ENCODE results near the gene CALU. TPM values are rescaled to one million over a fixed set of nuclear protein-coding genes. Genes with fewer than 3 reads are reported as not detected.

CALU gene
- total RNA-seq, 2 donors from 2014 or later: 36.3 to 45.8 TPM

DNA sequence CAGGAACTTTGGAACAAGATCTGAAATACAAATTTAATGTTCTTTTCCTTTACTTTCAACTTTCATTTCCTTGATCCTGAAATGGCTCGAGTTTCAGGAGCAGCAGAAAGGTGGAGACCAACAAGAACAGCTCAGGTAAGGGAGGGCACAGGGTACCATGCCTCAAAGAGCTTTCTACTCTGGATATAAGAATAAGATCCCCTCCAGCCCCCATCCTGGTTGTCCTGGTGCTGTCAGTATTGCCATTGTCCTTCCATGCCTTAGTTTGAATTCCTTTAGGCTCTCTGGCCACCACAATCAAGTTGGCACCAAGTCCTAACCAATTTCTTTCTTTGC is 12.5 kb upstream of the CALU start:
- H3K4me3 ChIP-seq: no peak overlapping the region
- H3K27ac ChIP-seq: no peak overlapping the region
- no peaks in the 10 kb centered on the region for H3K36me3 ChIP-seq (replicated peaks in 1 of 2; ENCODE audit: insufficient read depth in 1 of 2, low read depth in 2 of 2)
- no peak for DNase-seq
- no peaks in the 10 kb centered on the region for H3K27me3 ChIP-seq
- no peaks in the 10 kb centered on the region for H3K4me1 ChIP-seq
- no peaks in the 10 kb centered on the region for H3K9me3 ChIP-seq
- 28 to 38% methylated on average over 1 of the region's 1 CpG for WGBS, 2 donors
- intact Hi-C loops (cut with DNase I): no loop called here
- TF ChIP-seq POLR2A (IDR thresholded peaks at IDR 0.05): no peak
- no peak for ATAC-seq

DNA sequence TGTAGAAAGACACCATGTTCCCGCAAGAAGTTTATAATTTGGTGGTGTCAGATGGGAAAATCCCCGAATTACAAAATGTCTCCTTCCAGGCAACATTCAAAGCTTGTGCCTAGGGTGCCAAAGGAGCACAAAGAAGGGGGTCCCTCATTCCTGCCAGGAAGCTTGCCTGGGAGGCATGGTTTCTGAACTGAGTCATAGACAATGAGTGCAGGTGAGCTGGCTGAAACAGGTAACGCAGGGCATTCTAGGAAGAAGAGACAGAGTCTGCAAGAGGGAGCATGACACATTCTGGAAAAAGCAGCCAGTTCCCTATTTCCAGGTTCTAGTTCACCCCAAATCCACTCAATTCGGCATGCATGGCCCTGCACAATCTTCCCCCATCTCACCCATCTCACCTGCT is 11.9 kb upstream of the CALU start:
- intact Hi-C loops (cut with DNase I): no loop called here
- Histone ChIP-seq H3K4me1 (no peaks in the 10 kb centered on the region), H3K9me3 (no peaks in the 10 kb centered on the region), H3K36me3 (replicated peaks in 1 of 2; ENCODE audit: insufficient read depth in 1 of 2, low read depth in 2 of 2) (no peaks in the 10 kb centered on the region), H3K4me3 (no peak overlapping the region), H3K27ac (no peak overlapping the region), H3K27me3 (no peaks in the 10 kb centered on the region)
- ATAC-seq: no peak
- TF ChIP-seq, protein P1, sequence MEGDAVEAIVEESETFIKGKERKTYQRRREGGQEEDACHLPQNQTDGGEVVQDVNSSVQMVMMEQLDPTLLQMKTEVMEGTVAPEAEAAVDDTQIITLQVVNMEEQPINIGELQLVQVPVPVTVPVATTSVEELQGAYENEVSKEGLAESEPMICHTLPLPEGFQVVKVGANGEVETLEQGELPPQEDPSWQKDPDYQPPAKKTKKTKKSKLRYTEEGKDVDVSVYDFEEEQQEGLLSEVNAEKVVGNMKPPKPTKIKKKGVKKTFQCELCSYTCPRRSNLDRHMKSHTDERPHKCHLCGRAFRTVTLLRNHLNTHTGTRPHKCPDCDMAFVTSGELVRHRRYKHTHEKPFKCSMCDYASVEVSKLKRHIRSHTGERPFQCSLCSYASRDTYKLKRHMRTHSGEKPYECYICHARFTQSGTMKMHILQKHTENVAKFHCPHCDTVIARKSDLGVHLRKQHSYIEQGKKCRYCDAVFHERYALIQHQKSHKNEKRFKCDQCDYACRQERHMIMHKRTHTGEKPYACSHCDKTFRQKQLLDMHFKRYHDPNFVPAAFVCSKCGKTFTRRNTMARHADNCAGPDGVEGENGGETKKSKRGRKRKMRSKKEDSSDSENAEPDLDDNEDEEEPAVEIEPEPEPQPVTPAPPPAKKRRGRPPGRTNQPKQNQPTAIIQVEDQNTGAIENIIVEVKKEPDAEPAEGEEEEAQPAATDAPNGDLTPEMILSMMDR (IDR thresholded peaks at IDR 0.05): no peak
- no peak for TF ChIP-seq POLR2A (IDR thresholded peaks at IDR 0.05)
- 86 to 87% methylated on average over 4 of the region's 4 CpGs for WGBS, 2 donors
- no peak for DNase-seq

DNA sequence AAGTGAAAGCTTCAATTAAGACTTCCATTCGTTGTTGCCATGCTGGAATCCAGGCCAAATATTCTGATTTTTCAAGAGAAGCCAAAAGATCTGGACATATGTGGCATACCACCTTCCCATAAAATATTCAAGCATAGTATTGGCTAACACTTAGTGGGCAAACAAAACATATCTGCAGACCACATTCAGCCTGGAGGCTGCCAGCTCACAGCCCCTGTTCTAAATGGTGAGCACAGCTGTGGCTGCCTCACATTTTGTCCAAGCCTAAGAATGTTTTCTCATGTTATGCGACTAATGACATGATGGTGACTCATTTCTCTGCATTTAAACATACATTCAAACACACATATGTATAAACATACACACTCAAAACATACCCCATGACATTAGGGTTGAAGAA is 10.6 kb upstream of the CALU start:
- DNase-seq: no peak
- H3K27ac ChIP-seq: no peak overlapping the region
- no peaks in the 10 kb centered on the region for H3K9me3 ChIP-seq
- H3K27me3 ChIP-seq: no peaks in the 10 kb centered on the region
- H3K4me1 ChIP-seq: no peaks in the 10 kb centered on the region
- no peak for ATAC-seq
- no peak for TF ChIP-seq POLR2A (IDR thresholded peaks at IDR 0.05)
- TF ChIP-seq, protein P1 (IDR thresholded peaks at IDR 0.05): no peak
- intact Hi-C loops (cut with DNase I): no loop called here
- WGBS, 2 donors: 59 to 68% methylated on average over 2 of the region's 2 CpGs
- no peak overlapping the region for H3K4me3 ChIP-seq
- H3K36me3 ChIP-seq (replicated peaks in 1 of 2; ENCODE audit: insufficient read depth in 1 of 2, low read depth in 2 of 2): no peaks in the 10 kb centered on the region

DNA sequence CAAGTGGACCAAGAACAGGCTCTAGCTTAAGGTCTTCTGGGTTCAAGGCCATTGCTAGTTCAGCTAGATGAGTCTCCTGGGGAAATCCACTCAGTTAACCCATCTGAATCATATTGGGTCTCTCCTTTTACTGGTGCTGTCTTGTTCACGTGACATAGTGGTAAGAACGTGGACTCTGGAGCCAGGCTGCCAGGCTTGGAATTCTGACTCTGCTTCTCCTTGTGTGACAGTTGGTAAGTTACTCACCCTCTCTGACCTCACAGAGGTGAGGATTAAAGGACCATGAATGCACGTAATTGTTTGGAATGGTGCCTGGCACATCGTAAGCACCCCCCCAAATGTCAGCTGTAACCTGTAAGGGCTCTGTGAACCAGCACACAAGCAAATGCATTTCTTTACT is 9.7 kb upstream of the CALU start:
- intact Hi-C loops (cut with DNase I): no loop called here
- WGBS, 2 donors: 91 to 94% methylated on average over 4 of the region's 4 CpGs
- no peak for TF ChIP-seq POLR2A (IDR thresholded peaks at IDR 0.05)
- TF ChIP-seq, protein P1 (IDR thresholded peaks at IDR 0.05): no peak

DNA sequence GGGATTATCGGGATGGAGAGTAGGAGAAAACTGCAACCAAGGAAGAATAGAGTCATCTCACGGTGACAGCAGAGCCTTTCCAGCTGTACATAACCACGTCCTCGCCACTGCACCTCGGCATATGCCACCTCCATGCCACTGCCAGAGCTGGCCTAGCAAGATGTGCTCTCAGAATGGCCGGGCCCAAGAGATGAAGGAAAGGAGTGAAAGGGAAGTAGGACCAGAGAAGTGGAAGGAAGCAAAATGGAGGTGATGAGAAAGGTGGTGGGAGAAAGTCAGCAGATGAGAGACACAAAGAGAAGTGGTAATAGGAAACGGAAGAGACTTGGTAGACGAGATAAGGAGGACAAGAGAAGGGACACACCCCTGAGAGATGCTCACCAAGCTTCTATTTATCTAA is 8.0 kb upstream of the CALU start:
- Histone ChIP-seq H3K4me3 (no peak overlapping the region), H3K36me3 (replicated peaks in 1 of 2; ENCODE audit: insufficient read depth in 1 of 2, low read depth in 2 of 2) (no peaks in the 10 kb centered on the region), H3K9me3 (no peaks in the 10 kb centered on the region), H3K27ac (no peak overlapping the region), H3K4me1 (no peaks in the 10 kb centered on the region), H3K27me3 (no peaks in the 10 kb centered on the region)
- DNase-seq: no peak
- intact Hi-C loops (cut with DNase I): no loop called here
- no peak for TF ChIP-seq POLR2A (IDR thresholded peaks at IDR 0.05)
- ATAC-seq: no peak
- 85 to 86% methylated on average over 8 of the region's 8 CpGs for WGBS, 2 donors

More for the DNA sequence above, 9.7 kb upstream of the CALU start:
- no peak for DNase-seq
- Histone ChIP-seq H3K9me3 (no peaks in the 10 kb centered on the region), H3K4me3 (no peak overlapping the region), H3K27me3 (no peaks in the 10 kb centered on the region), H3K4me1 (no peaks in the 10 kb centered on the region), H3K27ac (no peak overlapping the region), H3K36me3 (replicated peaks in 1 of 2; ENCODE audit: insufficient read depth in 1 of 2, low read depth in 2 of 2) (no peaks in the 10 kb centered on the region)
- no peak for ATAC-seq

DNA sequence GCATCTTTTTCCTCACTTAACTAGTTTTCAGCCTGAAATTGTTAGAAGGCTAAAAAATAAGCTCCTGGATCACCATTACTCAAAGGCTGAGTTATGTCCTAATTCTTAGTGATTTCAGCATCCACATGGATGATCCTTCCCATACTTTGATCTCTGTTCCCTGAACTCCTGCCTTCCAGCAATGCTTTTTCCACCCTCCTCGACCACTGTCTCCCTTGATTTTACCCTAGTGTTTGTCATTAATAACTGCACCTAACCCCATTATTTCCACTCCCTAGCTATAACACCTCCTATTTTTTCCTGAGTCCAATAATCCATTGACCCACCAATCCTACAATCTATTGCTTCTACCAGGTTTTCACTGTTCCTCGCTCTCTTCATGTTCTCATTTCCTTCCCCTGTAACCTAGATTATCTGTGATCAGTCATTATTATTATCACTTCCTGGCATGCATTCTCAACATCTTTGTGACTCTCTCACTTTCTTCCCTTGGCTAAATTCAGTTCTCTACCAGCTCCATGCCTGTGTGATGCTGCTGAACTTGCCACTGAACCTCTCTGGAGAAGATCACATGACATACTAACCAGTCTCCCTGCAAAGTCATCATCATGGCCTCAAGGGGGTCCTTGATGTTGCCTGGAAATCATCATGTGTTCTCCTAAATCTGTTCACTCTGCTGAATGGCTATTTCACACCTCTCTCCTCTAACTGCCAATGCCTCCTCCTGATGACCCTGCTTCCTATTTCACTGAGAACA is 6.5 kb upstream of the CALU start:
- ATAC-seq (no peak), DNase-seq (no peak)
- Histone ChIP-seq H3K9me3 (no peaks in the 10 kb centered on the region), H3K36me3 (replicated peaks in 1 of 2; ENCODE audit: insufficient read depth in 1 of 2, low read depth in 2 of 2) (no peaks in the 10 kb centered on the region), H3K4me1 (no peaks in the 10 kb centered on the region), H3K4me3 (no peak overlapping the region), H3K27ac (no peak overlapping the region), H3K27me3 (no peaks in the 10 kb centered on the region)
- TF ChIP-seq, protein P1 (IDR thresholded peaks at IDR 0.05): no peak
- no peak for TF ChIP-seq POLR2A (IDR thresholded peaks at IDR 0.05)
- WGBS, 2 donors: 61 to 71% methylated on average over 2 of the region's 2 CpGs
- intact Hi-C loops (cut with DNase I): no loop called here

Measured in body of pancreas (tissue), 4 donors.